ENCODE results near the gene IL1R1. TPM values are rescaled to one million over a fixed set of nuclear protein-coding genes. Genes with fewer than 3 reads are reported as not detected.

The IL1R1 gene
- polyA plus RNA-seq, 1 donor (not counting 4 experiments of a cell fraction or from before 2014, with no cell fraction given), result 7.5 TPM

DNA sequence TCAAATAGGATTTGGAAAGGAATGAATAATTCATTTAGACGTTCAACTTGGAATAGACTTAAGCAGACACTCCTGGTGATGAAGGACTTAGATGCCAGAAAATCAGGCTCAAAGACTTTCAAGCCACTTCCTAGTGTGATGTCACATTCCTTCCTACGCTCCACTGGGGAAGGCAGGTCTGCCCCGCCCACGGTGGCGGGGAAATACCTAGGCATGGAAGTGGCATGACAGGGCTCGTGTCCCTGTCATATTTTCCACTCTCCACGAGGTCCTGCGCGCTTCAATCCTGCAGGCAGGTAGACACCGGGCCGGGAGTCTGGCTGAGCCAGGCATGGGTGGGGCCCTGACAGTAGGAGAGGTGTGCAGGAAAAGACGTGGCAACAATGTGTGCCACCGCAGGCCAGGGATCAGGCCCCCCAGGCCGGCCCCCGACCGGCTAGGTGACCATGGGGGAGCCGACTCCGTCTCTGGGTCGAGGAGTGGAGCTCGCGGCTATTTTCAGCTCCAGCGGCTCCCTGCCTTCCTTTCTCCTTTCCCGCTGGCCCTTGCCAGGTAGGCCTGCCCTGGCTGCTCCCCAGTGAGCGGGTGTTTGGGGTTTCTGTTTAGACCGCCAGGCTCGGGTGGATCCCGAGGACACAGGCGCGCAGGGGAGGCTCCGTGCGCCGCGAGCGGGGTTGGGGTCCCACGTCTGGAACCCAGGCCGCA, 44.4 kb downstream of the IL1R1 start, which contains the start of gene IL1RL2:
Gene IL1RL2 (plus strand): TSS at position 233 of the 705 bp plus-strand sequence. CDS start 845 bp downstream, outside the sequence.
- peak within 1 kb of the TSS; percentile 41 for H3K9ac ChIP-seq (ENCODE audit: control insufficient read depth, extremely low read depth, insufficient read depth, low read length)
- FAIRE-seq, result peak; percentile 69

DNA sequence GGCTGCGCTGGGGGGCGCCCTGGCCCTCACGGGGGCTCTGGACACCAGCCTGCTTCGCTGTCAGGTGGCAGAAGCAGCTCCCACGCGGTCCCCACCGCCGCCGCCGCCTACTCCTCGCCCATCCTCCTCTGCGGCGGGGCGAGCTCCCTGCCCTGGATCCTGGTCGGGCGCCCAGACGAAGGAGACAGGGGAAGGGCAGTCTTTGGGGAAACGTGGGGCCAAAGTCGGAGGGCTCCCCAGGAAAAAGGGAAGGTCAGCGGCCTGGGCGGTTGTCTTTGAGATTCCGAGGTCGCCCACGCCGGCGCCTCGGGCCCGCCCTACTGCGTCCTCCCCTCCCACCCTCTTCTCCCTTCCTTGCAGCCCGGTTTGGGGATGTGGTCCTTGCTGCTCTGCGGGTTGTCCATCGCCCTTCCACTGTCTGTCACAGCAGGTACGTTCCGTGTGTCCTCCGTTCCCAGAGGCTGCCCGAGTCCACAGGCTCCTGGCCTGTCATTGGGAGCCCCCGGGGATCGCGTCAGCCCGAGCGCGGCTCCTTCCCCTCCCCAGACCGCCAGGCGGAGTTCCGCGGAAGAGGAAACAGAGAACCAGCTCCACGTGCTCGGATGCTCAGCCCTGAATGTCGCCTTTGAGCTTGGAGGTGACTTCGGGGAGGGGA, 45.1 kb downstream of the IL1R1 start:
- Histone ChIP-seq H3K79me2 (ENCODE audit: control insufficient read depth, insufficient read depth, low read length) (no peaks in the 10 kb centered on the region), H3K4me1 (ENCODE audit: control insufficient read depth, extremely low read depth, insufficient read depth, low read length) (peaks cover 16% of the 10 kb centered on the region), H3K9me1 (ENCODE audit: control insufficient read depth, extremely low read depth, insufficient read depth, low read length) (no peaks in the 10 kb centered on the region), H3K4me3 (ENCODE audit: control insufficient read depth in 2 of 3, extremely low read depth in 1 of 3, insufficient read depth in 2 of 3, low read depth in 1 of 3, low read length in 3 of 3) (peak overlapping the region; percentile 25 to 60 (median 45)), H4K20me1 (ENCODE audit: control insufficient read depth, extremely low read depth, insufficient read depth, low read length) (no peaks in the 10 kb centered on the region), H3K27me3 (ENCODE audit: control insufficient read depth, extremely low read depth, insufficient read depth, low read length) (no peaks in the 10 kb centered on the region), H3K9ac (ENCODE audit: control insufficient read depth, extremely low read depth, insufficient read depth, low read length) (peak overlapping the region; percentile 41), H3K9me3 (ENCODE audit: control insufficient read depth, low read depth, low read length) (no peaks in the 10 kb centered on the region), H2AFZ (ENCODE audit: control insufficient read depth, low read length) (peak overlapping the region; percentile 94), H3K4me2 (ENCODE audit: control insufficient read depth, extremely low read depth, insufficient read depth, low read depth, low read length) (peak overlapping the region; percentile 77), H3K36me3 (ENCODE audit: control insufficient read depth in 2 of 2, extremely low read depth in 1 of 2, insufficient read depth in 2 of 2, low read length in 2 of 2) (no peaks in the 10 kb centered on the region), H3K27ac (ENCODE audit: control insufficient read depth, insufficient read depth, low read length) (peak overlapping the region; percentile 21)
- dilution Hi-C loops (cut with MboI; ENCODE audit: extremely low pct_ligation_motif_present, low sequenced_read_pairs), result no loop called here
- no peak for DNase-seq (ENCODE audit: low read depth, low spot score)
- FAIRE-seq, result peak; percentile 26
- TF ChIP-seq, protein P1, sequence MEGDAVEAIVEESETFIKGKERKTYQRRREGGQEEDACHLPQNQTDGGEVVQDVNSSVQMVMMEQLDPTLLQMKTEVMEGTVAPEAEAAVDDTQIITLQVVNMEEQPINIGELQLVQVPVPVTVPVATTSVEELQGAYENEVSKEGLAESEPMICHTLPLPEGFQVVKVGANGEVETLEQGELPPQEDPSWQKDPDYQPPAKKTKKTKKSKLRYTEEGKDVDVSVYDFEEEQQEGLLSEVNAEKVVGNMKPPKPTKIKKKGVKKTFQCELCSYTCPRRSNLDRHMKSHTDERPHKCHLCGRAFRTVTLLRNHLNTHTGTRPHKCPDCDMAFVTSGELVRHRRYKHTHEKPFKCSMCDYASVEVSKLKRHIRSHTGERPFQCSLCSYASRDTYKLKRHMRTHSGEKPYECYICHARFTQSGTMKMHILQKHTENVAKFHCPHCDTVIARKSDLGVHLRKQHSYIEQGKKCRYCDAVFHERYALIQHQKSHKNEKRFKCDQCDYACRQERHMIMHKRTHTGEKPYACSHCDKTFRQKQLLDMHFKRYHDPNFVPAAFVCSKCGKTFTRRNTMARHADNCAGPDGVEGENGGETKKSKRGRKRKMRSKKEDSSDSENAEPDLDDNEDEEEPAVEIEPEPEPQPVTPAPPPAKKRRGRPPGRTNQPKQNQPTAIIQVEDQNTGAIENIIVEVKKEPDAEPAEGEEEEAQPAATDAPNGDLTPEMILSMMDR (optimal IDR thresholded peaks at IDR 0.05 in 1 of 3, IDR thresholded peaks at IDR 0.05 in 1 of 3, conservative IDR thresholded peaks at IDR 0.05 in 1 of 3; ENCODE audit: extremely low read depth in 1 of 3, insufficient read depth in 2 of 3, low read length in 3 of 3), result peak; percentile 23 to 28 (median 25)
- no peak for TF ChIP-seq EZH2 (IDR thresholded peaks at IDR 0.05; ENCODE audit: low read length)

More for the DNA sequence above, 44.4 kb downstream of the IL1R1 start, which contains the start of gene IL1RL2:
- H4K20me1 ChIP-seq (ENCODE audit: control insufficient read depth, extremely low read depth, insufficient read depth, low read length), result no peaks in the 10 kb centered on the region
- TF ChIP-seq EZH2 (IDR thresholded peaks at IDR 0.05; ENCODE audit: low read length), result no peak
- TF ChIP-seq, protein P1 (optimal IDR thresholded peaks at IDR 0.05 in 1 of 3, IDR thresholded peaks at IDR 0.05 in 1 of 3, conservative IDR thresholded peaks at IDR 0.05 in 1 of 3; ENCODE audit: extremely low read depth in 1 of 3, insufficient read depth in 2 of 3, low read length in 3 of 3), result no peak
- H2AFZ ChIP-seq (ENCODE audit: control insufficient read depth, low read length), result peak within 1 kb of the TSS; percentile 94
- DNase-seq (ENCODE audit: low read depth, low spot score), result no peak
- H3K4me2 ChIP-seq (ENCODE audit: control insufficient read depth, extremely low read depth, insufficient read depth, low read depth, low read length), result peak within 1 kb of the TSS; percentile 77
- H3K27ac ChIP-seq (ENCODE audit: control insufficient read depth, insufficient read depth, low read length), result peak within 1 kb of the TSS; percentile 21
- no peaks in the 10 kb centered on the region for H3K9me3 ChIP-seq (ENCODE audit: control insufficient read depth, low read depth, low read length)
- no peaks in the 10 kb centered on the region for H3K79me2 ChIP-seq (ENCODE audit: control insufficient read depth, insufficient read depth, low read length)
- H3K27me3 ChIP-seq (ENCODE audit: control insufficient read depth, extremely low read depth, insufficient read depth, low read length), result no peaks in the 10 kb centered on the region
- H3K4me1 ChIP-seq (ENCODE audit: control insufficient read depth, extremely low read depth, insufficient read depth, low read length), result peaks cover 12% of the 10 kb centered on the region
- no peaks in the 10 kb centered on the region for H3K36me3 ChIP-seq (ENCODE audit: control insufficient read depth in 2 of 2, extremely low read depth in 1 of 2, insufficient read depth in 2 of 2, low read length in 2 of 2)
- peak within 1 kb of the TSS; percentile 25 to 60 (median 45) for H3K4me3 ChIP-seq (ENCODE audit: control insufficient read depth in 2 of 3, extremely low read depth in 1 of 3, insufficient read depth in 2 of 3, low read depth in 1 of 3, low read length in 3 of 3)
- no peaks in the 10 kb centered on the region for H3K9me1 ChIP-seq (ENCODE audit: control insufficient read depth, extremely low read depth, insufficient read depth, low read length)
- dilution Hi-C loops (cut with MboI; ENCODE audit: extremely low pct_ligation_motif_present, low sequenced_read_pairs), result no loop called here

Measured in keratinocyte (primary cell).